Loucy (cell line): ENCODE data around the gene FBN1.

Source experiments
- H2AFZ ChIP-seq: fragments of 200-600 bp; sonication (generic); 2 replicates; pipeline ENCODE4 v1.6.0; 2016; ENCODE audit warnings: antibody characterized with exemption, mild to moderate bottlenecking, low read length, moderate library complexity
- H3F3A ChIP-seq: fragments of 200-600 bp; 2 replicates; pipeline ENCODE4 v1.6.0; 2016; ENCODE audit warnings: antibody characterized with exemption, low read depth, mild to moderate bottlenecking
- H3K27me3 ChIP-seq: fragments of 200-600 bp; sonication (generic); 2 replicates; pipeline ENCODE4 v1.6.1; 2014; ENCODE audit warnings: low read length, mild to moderate bottlenecking; ENCODE audit not compliant: insufficient read depth, poor library complexity, severe bottlenecking
- H3K36me3 ChIP-seq: fragments of 200-600 bp; sonication (generic); 2 replicates; pipeline ENCODE4 v1.6.1; 2016; ENCODE audit warnings: low read length; ENCODE audit not compliant: insufficient read depth
- H3K4me1 ChIP-seq: fragments of 200-600 bp; sonication (generic); 2 replicates; pipeline ENCODE4 v1.5.1; 2014; ENCODE audit warnings: low read length, mild to moderate bottlenecking; ENCODE audit not compliant: insufficient read depth, poor library complexity, severe bottlenecking
- H3K4me2 ChIP-seq: fragments of 200-600 bp; sonication (generic); 2 replicates; pipeline ENCODE4 v1.6.0; 2014; ENCODE audit warnings: antibody characterized with exemption, low read length, low read depth, mild to moderate bottlenecking; ENCODE audit not compliant: poor library complexity, severe bottlenecking
- H3K4me3 ChIP-seq: fragments of 200-600 bp; sonication (generic); 2 replicates; pipeline ENCODE4 v1.5.1; 2014; ENCODE audit warnings: low read length, mild to moderate bottlenecking, mixed read lengths; ENCODE audit not compliant: poor library complexity, severe bottlenecking
- H3K79me2 ChIP-seq: fragments of 200-600 bp; sonication (generic); 2 replicates; pipeline ENCODE4 v1.6.1; 2014; ENCODE audit warnings: low read length; ENCODE audit not compliant: insufficient read depth
- H3K9ac ChIP-seq: fragments of 200-600 bp; sonication (generic); 2 replicates; pipeline ENCODE4 v1.6.0; 2014; ENCODE audit warnings: mild to moderate bottlenecking, low read depth, low read length, moderate library complexity; ENCODE audit not compliant: poor library complexity, severe bottlenecking
- H3K9me2 ChIP-seq: fragments of 200-600 bp; sonication (generic); replicated peaks from 2 replicates; pipeline ENCODE4 v1.6.1; 2016; ENCODE audit warnings: low read depth, low read length, mixed read lengths
- H3K9me3 ChIP-seq: fragments of 200-600 bp; sonication (generic); 2 replicates; pipeline ENCODE4 v1.6.1; 2014; ENCODE audit warnings: mild to moderate bottlenecking, antibody characterized with exemption, low read length, low read depth; ENCODE audit not compliant: insufficient read depth
- H4K20me1 ChIP-seq: fragments of 200-600 bp; sonication (generic); 2 replicates; pipeline ENCODE4 v1.6.0; 2014; ENCODE audit warnings: antibody characterized with exemption, low read length, mild to moderate bottlenecking; ENCODE audit not compliant: insufficient read depth, poor library complexity, severe bottlenecking
- CTCF ChIP-seq: fragments of 200-600 bp; sonication (generic); conservative IDR thresholded peaks from 2 replicates; pipeline ENCODE4 v1.5.1; 2014; ENCODE audit warnings: mild to moderate bottlenecking, antibody characterized with exemption, low read length
- EZH2phosphoT487 ChIP-seq: fragments of 200-600 bp; IDR thresholded peaks from 2 replicates; pipeline ENCODE4 v1.6.1; 2018; ENCODE audit warnings: antibody characterized with exemption, mild to moderate bottlenecking, moderate library complexity, borderline replicate concordance

FBN1 gene

GRCh38 chr15:48546296-48546695 lies 99.2 kb downstream of the FBN1 start:
- no peaks in the 10 kb centered on the region for H4K20me1 ChIP-seq
- no peak overlapping the region for H3K9ac ChIP-seq
- no peak for TF ChIP-seq EZH2phosphoT487
- no peak for TF ChIP-seq CTCF
- no peaks in the 10 kb centered on the region for H3K36me3 ChIP-seq
- H3K9me2 ChIP-seq = no peaks in the 10 kb centered on the region
- H3K4me2 ChIP-seq = no peak overlapping the region
- no peaks in the 10 kb centered on the region for H3K9me3 ChIP-seq
- H3K4me3 ChIP-seq = no peak overlapping the region
- H3F3A ChIP-seq = no peaks in the 10 kb centered on the region
- H2AFZ ChIP-seq = no peak overlapping the region
- no peaks in the 10 kb centered on the region for H3K79me2 ChIP-seq
- H3K27me3 ChIP-seq = no peaks in the 10 kb centered on the region
- no peaks in the 10 kb centered on the region for H3K4me1 ChIP-seq

GRCh38 chr15:48544778-48545177 lies 100.7 kb downstream of the FBN1 start:
- Histone ChIP-seq H3K4me2 (no peak overlapping the region), H3K27me3 (no peaks in the 10 kb centered on the region), H3F3A (no peaks in the 10 kb centered on the region), H4K20me1 (no peaks in the 10 kb centered on the region), H2AFZ (no peak overlapping the region), H3K9me2 (no peaks in the 10 kb centered on the region), H3K4me3 (no peak overlapping the region), H3K9me3 (no peaks in the 10 kb centered on the region), H3K4me1 (no peaks in the 10 kb centered on the region), H3K36me3 (no peaks in the 10 kb centered on the region), H3K9ac (no peak overlapping the region), H3K79me2 (no peaks in the 10 kb centered on the region)
- TF ChIP-seq EZH2phosphoT487 (no peak), CTCF (no peak)

- no peak overlapping the region for H2AFZ ChIP-seq
- no peaks in the 10 kb centered on the region for H3K36me3 ChIP-seq
- H3K4me2 ChIP-seq = no peak overlapping the region
- no peaks in the 10 kb centered on the region for H3K79me2 ChIP-seq
- no peak overlapping the region for H3K9ac ChIP-seq
- no peaks in the 10 kb centered on the region for H3K9me2 ChIP-seq
- no peaks in the 10 kb centered on the region for H3K4me1 ChIP-seq
- TF ChIP-seq CTCF (no peak), EZH2phosphoT487 (no peak)
- no peaks in the 10 kb centered on the region for H3K27me3 ChIP-seq
- H4K20me1 ChIP-seq = no peaks in the 10 kb centered on the region
- no peaks in the 10 kb centered on the region for H3F3A ChIP-seq
- H3K9me3 ChIP-seq = no peaks in the 10 kb centered on the region
- H3K4me3 ChIP-seq = no peak overlapping the region
Observed at GRCh38 chr15:48541341-48542278, 103.9 kb downstream of the FBN1 start.
